ENCODE results near the gene TMEM175.

TMEM175 gene, protein sequence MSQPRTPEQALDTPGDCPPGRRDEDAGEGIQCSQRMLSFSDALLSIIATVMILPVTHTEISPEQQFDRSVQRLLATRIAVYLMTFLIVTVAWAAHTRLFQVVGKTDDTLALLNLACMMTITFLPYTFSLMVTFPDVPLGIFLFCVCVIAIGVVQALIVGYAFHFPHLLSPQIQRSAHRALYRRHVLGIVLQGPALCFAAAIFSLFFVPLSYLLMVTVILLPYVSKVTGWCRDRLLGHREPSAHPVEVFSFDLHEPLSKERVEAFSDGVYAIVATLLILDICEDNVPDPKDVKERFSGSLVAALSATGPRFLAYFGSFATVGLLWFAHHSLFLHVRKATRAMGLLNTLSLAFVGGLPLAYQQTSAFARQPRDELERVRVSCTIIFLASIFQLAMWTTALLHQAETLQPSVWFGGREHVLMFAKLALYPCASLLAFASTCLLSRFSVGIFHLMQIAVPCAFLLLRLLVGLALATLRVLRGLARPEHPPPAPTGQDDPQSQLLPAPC

DNA sequence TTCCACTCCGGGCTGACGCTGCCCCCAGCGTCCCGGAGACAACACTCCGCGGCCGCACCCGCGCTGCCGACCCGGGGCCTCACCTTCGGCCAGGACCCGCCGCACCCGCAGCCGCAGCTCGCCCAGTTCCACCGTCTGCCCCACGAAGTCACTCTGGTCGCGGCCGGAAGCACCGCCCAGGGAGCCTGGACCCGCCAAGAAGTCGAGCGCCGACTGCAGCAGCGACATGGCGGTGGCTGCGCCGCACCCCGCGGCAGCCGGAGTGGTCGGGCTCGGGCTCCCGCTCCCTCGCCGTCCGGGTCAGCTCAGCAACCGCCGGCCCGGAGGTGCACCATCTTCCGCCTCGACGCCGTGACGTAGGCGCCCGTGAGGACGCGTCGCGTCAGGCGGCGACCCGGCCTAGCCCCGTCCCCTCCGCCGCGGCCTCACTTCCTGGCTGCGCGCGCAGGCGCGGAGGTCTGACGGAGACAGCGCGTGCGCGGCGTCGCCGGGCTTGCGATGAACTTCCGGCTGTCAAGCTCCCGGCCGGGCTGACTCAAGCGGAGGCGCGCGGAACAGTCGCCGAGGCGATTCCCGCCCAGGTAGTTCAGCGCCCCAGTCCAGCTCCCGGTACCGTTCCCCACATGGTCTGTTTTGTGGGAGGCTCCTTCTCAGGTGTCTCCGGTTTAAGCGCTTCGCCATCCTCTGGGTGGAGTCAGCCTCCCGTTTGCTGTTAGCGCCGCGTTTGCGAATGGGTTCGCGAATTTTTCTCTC is at the start of gene TMEM175, which contains the start of gene GAK:
Gene TMEM175, plus strand, starts transcription at position 501 of the 753 bp plus-strand sequence. CDS start 15,280 bp downstream, outside the sequence.
Gene GAK, minus strand, starts transcription at position 357 of the 753 bp plus-strand sequence. Its CDS starts 129 bp downstream, at position 228.
- TF ChIP-seq ZNF274 (IDR thresholded peaks at IDR 0.05; ENCODE audit: low read depth, low read length) = no peak
- H3K4me3 ChIP-seq (ENCODE audit: low read length) = peak within 1 kb of the TSS; percentile 87

DNA sequence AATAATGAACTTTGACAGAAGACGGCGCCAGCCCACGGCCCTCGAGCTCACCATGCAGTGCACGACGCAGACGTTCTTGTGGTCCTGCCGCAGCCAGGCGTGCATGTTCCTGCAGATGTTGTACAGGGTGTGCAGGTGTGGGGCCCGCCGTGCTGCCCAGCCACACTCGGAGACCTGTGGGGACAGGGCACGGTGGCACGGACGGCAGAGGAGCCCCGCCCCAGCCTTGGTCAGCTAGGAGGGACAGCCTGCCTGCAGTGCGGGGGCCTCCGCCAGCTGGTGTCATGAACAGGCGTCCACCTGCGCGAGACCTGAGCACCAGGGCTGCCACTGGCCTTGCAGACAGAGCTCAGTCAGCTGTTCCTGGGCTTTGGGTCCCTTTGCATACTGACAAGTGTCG is 49.6 kb upstream of the TMEM175 start:
- H3K4me3 ChIP-seq (ENCODE audit: low read length) = no peak overlapping the region
- TF ChIP-seq ZNF274 (IDR thresholded peaks at IDR 0.05; ENCODE audit: low read depth, low read length) = no peak

DNA sequence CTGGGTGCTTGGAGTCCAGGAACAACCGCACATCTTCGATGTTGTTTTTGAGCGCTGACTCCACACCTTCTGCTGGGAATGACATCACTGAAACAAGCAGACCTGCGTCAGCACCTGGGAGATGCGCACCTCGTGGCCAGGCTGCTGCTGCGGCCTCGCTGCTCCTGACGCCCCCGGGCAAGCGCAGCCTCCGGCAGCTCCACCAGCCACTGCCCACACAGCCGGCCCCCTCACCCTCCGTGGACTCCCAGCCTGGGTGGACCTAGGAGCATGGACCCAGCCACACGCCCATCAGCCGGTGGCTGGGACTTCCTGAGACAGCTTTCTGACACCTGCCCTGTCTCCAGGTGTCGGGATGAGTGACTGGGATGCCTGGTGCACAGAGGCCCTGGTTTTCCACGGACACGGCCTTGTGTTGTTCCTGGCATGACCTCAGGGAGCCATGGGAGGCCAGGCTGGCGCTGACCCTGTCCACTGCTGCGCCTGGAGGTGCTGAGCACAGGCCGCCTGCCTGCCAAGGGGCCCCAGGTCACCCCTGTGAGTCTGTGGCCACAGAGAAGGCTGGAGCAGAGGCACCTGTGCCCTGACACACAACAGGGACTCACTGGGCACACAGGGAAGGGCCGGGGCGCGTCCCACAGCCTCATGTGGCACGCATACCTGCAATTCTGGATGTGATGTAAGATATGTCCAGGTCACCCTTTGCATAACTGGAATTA is 48.7 kb upstream of the TMEM175 start:
- no peak for TF ChIP-seq ZNF274 (IDR thresholded peaks at IDR 0.05; ENCODE audit: low read depth, low read length)
- no peak overlapping the region for H3K4me3 ChIP-seq (ENCODE audit: low read length)

DNA sequence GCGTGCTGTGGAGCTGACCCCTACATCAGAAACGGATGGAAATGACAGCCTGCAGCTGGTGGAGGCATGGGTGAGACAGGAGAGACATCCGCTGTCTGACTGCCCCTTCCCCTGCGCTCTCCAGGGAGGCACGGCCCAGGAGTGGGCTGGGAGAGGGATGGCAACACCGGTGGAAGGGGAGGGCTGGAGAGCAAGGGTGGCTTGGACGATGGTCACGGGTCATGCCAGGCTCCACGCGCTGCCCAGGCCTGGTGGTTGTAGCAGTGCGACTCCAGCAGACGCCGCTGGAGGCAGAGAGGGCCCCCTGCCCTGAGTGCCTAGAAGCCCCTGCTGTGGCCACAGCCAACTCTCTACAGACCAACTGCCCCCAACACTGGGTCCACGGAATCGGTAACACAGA is 48.0 kb upstream of the TMEM175 start:
- TF ChIP-seq ZNF274 (IDR thresholded peaks at IDR 0.05; ENCODE audit: low read depth, low read length) = no peak
- H3K4me3 ChIP-seq (ENCODE audit: low read length) = no peak overlapping the region

DNA sequence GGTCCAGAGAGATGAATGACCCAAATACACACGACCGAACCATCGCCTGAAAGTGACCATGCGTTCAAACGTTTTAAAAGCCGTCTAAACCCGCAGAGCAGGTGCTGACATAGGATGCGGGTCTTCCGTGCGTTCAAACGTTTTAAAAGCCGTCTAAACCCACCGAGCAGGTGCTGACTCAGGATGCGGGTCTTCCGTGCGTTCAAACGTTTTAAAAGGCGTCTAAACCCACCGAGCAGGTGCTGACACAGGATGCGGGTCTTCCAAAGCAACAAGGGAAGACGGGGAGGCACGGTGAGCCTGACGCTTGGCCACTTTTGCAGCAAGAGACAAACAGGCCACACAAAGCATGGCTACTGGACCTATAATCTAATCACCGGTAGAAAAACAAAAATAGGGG is 47.4 kb upstream of the TMEM175 start:
- no peak for TF ChIP-seq ZNF274 (IDR thresholded peaks at IDR 0.05; ENCODE audit: low read depth, low read length)
- H3K4me3 ChIP-seq (ENCODE audit: low read length) = no peak overlapping the region

DNA sequence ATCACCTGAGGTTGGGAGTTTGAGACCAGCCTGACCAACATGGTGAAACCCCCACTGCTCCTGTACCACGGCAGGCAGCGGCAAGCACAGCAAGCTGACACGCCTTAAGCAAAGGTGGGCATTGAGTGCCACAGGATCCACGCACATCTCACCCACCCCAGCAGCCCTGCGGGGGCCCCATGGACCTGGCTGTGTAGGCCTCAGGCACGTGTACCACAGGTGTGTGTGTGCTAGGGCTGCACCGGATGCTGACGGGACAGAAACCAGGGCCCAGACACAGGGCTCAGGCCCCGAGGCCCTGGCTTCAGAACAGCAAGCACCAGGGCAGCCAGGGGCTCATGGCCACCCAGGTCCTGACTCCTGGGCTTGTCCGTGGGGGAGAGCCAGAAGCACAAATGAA is 46.9 kb upstream of the TMEM175 start:
- H3K4me3 ChIP-seq (ENCODE audit: low read length) = no peak overlapping the region
- no peak for TF ChIP-seq ZNF274 (IDR thresholded peaks at IDR 0.05; ENCODE audit: low read depth, low read length)

DNA sequence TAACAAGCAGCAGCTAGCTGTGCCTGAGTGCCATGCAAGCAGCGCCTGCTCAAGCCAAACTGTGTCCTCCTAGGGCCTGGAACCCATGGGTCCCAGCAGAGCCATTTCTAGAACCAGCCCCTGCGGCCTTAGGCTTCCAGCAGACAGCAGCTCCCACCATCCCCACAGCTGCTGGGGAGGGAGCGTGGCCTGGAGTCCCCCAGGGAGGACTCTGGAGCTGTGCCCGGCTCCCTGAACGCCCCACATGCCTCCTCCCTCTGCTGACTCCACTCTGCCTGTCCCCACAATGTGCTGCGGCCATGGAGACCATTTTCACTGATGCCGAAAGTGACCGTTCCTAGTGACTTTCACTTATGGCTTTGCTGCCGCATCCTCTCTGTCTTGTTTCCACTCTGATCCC is 46.0 kb upstream of the TMEM175 start:
- H3K4me3 ChIP-seq (ENCODE audit: low read length) = no peak overlapping the region
- no peak for TF ChIP-seq ZNF274 (IDR thresholded peaks at IDR 0.05; ENCODE audit: low read depth, low read length)

DNA sequence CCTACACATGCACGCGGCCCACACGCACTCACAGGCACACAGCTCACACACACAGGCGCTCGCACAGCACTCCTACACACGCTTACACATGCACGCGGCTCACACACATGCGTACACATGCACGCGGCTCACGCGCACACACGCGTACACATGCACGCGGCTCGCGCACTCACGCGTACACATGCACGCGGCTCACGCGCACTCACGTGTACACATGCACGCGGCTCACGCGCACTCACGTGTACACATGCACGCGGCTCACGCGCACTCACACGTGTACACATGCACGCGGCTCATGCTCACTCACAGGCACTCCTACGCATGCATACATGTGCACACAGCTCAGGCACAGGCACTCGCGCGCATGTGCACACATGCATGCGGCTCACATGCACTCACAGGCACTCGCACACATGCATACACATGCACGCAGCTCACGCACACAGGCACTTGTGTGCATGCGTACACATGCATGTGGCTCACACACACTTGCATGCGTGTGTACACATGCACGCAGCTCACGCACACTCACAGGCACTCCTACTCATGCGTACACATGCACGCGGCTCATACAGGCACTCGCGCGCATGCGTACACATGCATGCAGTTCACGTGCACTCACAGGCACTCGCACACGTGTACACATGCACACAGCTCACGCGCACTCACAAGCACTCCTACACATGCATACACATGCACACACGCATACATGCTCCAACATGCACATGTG is 45.1 kb upstream of the TMEM175 start:
- no peak overlapping the region for H3K4me3 ChIP-seq (ENCODE audit: low read length)
- TF ChIP-seq ZNF274 (IDR thresholded peaks at IDR 0.05; ENCODE audit: low read depth, low read length) = no peak

DNA sequence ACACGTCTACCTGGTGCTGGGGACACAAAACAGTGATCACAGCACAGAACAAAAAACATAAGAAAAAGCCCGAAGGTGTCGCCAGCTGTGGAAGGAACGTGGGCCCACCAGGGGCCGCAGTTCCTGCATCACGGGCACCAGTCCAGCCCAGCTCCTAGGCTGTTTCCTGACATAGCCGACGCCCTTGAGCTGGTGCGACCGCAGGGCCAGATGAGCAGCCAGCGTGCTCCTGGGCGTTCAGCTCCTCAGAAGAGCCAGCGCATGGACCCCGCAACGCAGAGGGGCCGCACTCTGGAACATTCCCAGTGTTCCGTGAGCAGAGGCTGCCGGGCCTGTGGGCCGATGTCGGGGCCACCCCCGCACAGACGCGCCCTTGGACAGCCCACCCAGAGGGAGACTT is 44.2 kb upstream of the TMEM175 start:
- TF ChIP-seq ZNF274 (IDR thresholded peaks at IDR 0.05; ENCODE audit: low read depth, low read length) = no peak
- no peak overlapping the region for H3K4me3 ChIP-seq (ENCODE audit: low read length)

DNA sequence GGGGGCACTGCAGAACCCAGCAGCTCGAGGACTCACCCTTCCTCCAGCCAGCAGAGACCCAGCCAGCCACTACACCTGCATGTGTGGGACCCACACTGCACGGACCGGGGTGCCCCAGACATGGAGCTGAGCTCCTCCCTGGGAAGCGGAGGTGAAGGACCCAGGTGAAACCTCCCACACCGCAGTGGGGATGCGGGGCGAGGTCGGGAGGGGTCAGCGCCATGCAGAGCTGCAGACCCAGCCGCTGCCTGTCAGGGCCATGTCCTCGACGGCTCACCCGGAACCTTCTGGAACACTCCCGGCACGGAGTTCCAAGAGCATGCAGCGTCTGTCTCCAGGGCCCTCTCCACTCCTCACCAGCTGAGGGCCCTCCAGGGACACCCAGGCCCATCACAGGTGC is 42.7 kb upstream of the TMEM175 start:
- no peak for TF ChIP-seq ZNF274 (IDR thresholded peaks at IDR 0.05; ENCODE audit: low read depth, low read length)

DNA sequence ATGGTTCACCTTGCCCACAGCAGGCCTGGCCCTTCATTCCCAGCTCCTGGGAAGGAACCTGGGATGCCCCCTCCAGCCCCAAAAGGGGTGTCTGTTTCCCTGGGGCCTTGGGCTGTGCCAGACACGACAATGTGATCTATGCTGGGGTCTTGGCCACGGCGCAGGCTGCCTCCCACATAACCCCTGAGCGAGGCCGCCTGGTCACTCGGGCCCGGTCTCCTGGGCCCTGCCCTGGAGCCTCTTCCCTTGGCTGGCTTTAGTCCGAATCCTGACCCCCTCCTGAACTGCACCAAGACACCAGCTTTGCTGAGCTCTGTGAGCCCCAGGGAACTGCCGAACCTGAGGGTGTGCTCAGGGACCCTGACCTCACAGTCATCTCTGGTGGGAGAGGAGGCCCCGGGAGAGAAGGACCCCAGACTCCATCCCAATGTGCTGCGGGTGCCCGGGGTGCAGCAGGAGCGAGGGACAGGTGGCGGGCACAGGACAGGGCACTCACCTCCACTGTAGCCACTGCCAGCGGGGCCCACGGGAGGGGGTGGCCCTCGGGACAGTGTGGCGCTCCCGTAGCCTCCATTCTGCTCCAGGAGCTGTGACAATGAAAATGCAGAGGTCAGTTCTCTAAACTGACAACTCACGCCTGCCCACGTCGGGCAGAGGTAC is 42.1 kb upstream of the TMEM175 start:
- TF ChIP-seq ZNF274 (IDR thresholded peaks at IDR 0.05; ENCODE audit: low read depth, low read length) = no peak
- no peak overlapping the region for H3K4me3 ChIP-seq (ENCODE audit: low read length)

More for the DNA sequence above, 42.7 kb upstream of the TMEM175 start:
- H3K4me3 ChIP-seq (ENCODE audit: low read length) = no peak overlapping the region

DNA sequence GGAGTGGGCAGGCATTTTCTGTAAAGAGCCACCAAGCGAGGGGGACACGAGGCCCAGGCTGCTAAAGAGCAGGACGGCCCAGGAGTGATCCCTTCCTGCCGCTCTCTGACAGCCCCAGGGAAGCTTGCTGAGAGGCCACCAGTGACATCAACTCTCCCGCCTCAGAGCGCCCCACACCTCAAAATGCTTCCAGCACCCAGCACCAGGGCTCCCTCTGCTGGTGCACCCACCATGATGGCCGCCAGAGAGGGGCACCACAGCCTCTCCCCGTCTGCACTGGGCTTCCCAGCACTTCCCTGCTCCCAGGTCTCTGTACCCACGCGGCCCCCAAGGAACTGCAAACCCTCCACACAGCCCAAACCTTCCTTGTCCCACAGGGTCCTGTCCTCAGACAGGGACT is 40.5 kb upstream of the TMEM175 start:
- no peak for TF ChIP-seq ZNF274 (IDR thresholded peaks at IDR 0.05; ENCODE audit: low read depth, low read length)
- H3K4me3 ChIP-seq (ENCODE audit: low read length) = no peak overlapping the region

DNA sequence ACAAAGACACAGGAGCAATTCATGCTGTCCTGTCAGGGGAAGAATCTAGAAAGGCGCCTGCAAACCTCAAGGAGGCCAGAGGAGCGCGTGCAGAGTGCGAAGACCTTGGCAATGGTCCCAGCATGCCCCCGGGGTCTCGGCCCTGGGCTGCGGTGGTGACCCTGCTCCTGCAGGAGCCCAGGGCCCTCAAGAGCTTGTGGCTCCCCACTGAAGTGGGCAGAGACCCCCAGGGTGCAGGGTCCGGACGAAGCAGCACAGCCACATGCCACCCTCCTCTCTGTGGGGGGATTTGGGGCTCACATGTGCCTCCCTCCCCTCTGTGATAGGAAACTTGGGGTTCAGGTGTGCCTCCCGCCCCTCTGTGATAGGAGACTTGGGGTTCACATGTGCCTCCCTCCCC is 39.5 kb upstream of the TMEM175 start:
- TF ChIP-seq ZNF274 (IDR thresholded peaks at IDR 0.05; ENCODE audit: low read depth, low read length) = no peak

More for the DNA sequence above, 39.5 kb upstream of the TMEM175 start:
- no peak overlapping the region for H3K4me3 ChIP-seq (ENCODE audit: low read length)

All from GM08714 (cell line).